HL-60 (cell line): ENCODE results near the gene RHOV.

Experiments
- DNase-seq, 2 experiments: peaks; one replicate each; pipeline ENCODE4 v3.0.0-alpha.2; 2010 to 2020; ENCODE audit warnings: low read depth in 1 of 2, low spot score in 1 of 2
- H3K27ac ChIP-seq: fragments of 250-450 bp; sonication (Bioruptor Pico); replicated peaks from 2 replicates; pipeline ENCODE4 v1.5.1; 2020; ENCODE audit warnings: mild to moderate bottlenecking, moderate library complexity
- H3K27me3 ChIP-seq: fragments of 250-450 bp; sonication (Bioruptor Pico); 2 replicates; pipeline ENCODE4 v1.5.1; 2021; ENCODE audit warnings: mild to moderate bottlenecking, moderate library complexity; ENCODE audit not compliant: insufficient read depth, poor library complexity, severe bottlenecking
- H3K4me3 ChIP-seq: replicated peaks from 2 replicates; pipeline ENCODE4 v1.5.1; 2011; ENCODE audit warnings: mild to moderate bottlenecking, control low read depth, low read length; ENCODE audit not compliant: insufficient read depth
- GABPA ChIP-seq: IDR thresholded peaks from 2 replicates; pipeline ENCODE4 v1.6.1; 2012; ENCODE audit warnings: low read depth
- POLR2AphosphoS5 ChIP-seq: IDR thresholded peaks from 2 replicates; pipeline ENCODE4 v1.6.1; 2012; ENCODE audit warnings: low read depth
- REST ChIP-seq: IDR thresholded peaks from 2 replicates; pipeline ENCODE4 v1.6.1; 2012; ENCODE audit warnings: low read depth; ENCODE audit not compliant: insufficient replicate concordance
- SPI1 ChIP-seq: IDR thresholded peaks from 2 replicates; pipeline ENCODE4 v1.6.1; 2012; ENCODE audit warnings: low read depth, mild to moderate bottlenecking, borderline replicate concordance
- TF ChIP-seq, protein P1 (sequence below): IDR thresholded peaks from one replicate; pipeline ENCODE4 v1.5.1; 2011; ENCODE audit warnings: low read length, control low read depth, inconsistent platforms; ENCODE audit not compliant: insufficient read depth

The RHOV gene

DNA sequence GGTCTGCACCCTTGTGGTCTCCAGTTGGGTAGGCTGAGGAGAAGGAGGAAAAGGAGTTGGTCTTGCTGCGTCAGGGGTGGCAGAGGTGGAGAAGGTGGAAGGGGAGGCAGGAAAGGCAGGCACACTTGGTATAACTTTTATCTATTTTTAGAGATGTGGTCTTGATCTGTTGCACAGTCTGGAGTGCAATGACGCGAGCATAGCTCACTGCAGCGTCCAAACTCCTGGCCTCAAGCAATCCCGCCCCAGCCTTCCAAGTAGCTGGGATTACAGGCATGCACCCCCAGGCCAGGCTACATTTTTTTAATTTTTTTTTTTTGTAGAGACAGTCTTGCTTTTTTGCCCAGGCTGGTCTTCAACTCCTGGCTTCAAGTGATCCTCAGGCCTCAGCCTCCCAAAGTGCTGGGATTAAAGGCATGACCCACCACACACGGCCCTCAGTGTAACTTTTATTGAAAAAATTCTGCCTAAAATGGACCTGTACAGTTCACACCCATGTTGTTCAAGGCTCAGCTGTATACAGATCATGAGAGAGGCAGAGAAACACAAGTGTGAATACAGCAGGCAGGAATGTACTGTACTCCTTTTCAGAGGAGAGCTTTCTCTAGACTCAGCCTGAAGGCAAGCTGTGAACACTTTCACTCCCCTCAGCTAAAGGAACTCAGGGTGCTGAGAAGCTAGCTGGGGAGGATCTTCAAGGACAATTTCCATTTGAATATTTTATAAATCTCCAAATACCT lies 2.1 kb upstream of the RHOV start:
- TF ChIP-seq SPI1: no peak
- no peak for TF ChIP-seq POLR2AphosphoS5
- no peak for TF ChIP-seq REST
- TF ChIP-seq, protein P1, sequence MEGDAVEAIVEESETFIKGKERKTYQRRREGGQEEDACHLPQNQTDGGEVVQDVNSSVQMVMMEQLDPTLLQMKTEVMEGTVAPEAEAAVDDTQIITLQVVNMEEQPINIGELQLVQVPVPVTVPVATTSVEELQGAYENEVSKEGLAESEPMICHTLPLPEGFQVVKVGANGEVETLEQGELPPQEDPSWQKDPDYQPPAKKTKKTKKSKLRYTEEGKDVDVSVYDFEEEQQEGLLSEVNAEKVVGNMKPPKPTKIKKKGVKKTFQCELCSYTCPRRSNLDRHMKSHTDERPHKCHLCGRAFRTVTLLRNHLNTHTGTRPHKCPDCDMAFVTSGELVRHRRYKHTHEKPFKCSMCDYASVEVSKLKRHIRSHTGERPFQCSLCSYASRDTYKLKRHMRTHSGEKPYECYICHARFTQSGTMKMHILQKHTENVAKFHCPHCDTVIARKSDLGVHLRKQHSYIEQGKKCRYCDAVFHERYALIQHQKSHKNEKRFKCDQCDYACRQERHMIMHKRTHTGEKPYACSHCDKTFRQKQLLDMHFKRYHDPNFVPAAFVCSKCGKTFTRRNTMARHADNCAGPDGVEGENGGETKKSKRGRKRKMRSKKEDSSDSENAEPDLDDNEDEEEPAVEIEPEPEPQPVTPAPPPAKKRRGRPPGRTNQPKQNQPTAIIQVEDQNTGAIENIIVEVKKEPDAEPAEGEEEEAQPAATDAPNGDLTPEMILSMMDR: no peak
- TF ChIP-seq GABPA: no peak
- DNase-seq: no peak
- Histone ChIP-seq H3K27me3 (no peaks in the 10 kb centered on the region), H3K27ac (no peak overlapping the region), H3K4me3 (no peak overlapping the region)

DNA sequence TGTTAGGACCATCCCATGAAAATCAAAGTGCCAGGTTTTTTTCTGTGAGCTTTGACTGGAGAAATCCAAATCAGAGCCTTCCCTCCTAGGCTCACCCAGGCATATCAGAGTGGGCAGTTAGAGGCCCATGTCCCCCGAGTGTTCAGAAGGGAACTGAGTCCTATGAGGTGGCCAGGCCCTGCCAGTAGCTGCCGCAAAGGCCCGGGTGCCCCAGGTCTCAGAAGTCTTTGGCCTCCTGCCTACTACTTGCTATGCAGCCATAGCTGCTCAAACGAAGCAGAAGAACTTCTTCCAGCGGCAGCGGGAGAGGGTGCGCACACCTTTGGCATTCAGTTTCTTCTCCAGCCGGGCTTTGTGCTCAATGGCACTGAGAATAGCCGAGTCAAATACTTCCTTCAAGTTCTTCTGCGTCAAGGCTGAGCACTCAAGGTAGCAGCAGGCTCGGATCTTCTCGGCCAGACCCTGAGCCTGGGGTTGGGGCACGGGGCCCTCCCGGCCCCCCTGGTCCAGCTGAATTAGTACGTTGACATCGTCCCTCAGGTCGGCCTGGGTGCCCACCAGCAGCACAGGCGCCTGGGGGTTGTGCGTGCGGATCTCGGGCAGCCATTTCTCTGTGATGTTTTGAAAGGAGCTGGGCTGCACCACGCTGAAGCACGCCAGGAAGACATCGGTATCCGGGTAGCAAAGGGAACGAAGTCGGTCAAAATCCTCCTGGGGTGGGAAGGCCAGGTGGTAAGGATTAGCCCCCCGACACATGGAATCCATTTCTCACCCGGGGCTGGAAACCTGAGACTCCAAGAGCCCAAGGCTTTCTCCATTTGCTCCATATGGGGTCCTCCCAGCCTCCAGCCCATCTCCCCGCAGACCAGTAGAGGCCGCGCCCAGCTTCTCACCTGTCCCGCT lies 992 bp downstream of the RHOV start:
- H3K27me3 ChIP-seq: no peaks in the 10 kb centered on the region
- DNase-seq: no peak

More for the DNA sequence above, 992 bp downstream of the RHOV start:
- peak overlapping the region; percentile 58 for H3K4me3 ChIP-seq
- H3K27ac ChIP-seq: no peak overlapping the region
- TF ChIP-seq, protein P1: no peak
- TF ChIP-seq GABPA (no peak), REST (no peak), SPI1 (no peak), POLR2AphosphoS5 (no peak)
